Measurements from ENCODE around the gene ABLIM3. TPM values are rescaled to one million over a fixed set of nuclear protein-coding genes. Genes with fewer than 3 reads are reported as not detected.
A peak's percentile ranks its signal among the peaks of the same experiment; 100 is the strongest.

The ABLIM3 gene
- total RNA-seq, 1 donor from 2014 or later = 3.7 TPM

GRCh38 chr5:149301049-149301743 lies 159.9 kb downstream of the ABLIM3 start:
- FAIRE-seq (no peak), DNase-seq (ENCODE audit: low read depth) (no peak)
- Histone ChIP-seq H3K4me3 (ENCODE audit: low read depth, low read length) (no peak overlapping the region), H3K36me3 (ENCODE audit: control insufficient read depth, insufficient read depth, low read length) (peaks cover 4% of the 10 kb centered on the region), H3K27me3 (ENCODE audit: control insufficient read depth, insufficient read depth, low read length) (no peaks in the 10 kb centered on the region)
- TF ChIP-seq CTCF (IDR thresholded peaks at IDR 0.05; ENCODE audit: insufficient read depth, low read length, severe bottlenecking) = no peak

DNA sequence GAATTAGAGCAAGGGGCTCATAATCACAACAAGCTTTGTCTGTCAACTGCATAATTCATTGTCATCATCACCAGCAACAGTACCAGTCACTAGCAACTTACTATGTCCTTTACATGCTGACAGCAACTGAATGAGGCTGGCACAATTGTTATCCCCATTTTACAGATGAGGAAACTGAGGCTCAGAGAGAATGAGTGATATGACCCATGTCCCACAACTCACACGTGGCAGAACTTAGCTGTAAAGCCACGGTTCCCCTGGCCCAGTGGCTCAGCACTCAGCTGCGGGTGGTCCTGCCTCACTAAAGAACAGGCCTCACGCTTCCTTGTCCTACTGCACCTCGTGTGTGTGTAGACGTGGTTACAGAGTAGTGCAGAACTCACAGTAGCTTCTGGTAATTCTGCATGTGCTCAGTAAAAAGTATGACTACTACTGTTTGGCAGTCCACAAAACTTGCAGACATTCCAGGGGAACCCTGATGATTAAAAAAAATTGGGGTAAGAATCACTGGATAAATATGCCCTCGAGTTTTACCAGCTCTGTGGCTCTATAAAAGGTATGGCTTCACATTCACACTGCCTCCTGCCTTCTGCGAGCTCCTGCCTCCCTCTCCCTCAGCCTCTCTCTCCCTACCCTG lies 160.6 kb downstream of the ABLIM3 start:
- Histone ChIP-seq H3K27me3 (ENCODE audit: control insufficient read depth, insufficient read depth, low read length) (no peaks in the 10 kb centered on the region), H3K36me3 (ENCODE audit: control insufficient read depth, insufficient read depth, low read length) (peaks cover 4% of the 10 kb centered on the region), H3K4me3 (ENCODE audit: low read depth, low read length) (no peak overlapping the region)
- DNase-seq (ENCODE audit: low read depth) (no peak), FAIRE-seq (peak; percentile 28)
- TF ChIP-seq CTCF (IDR thresholded peaks at IDR 0.05; ENCODE audit: insufficient read depth, low read length, severe bottlenecking) = no peak

DNA sequence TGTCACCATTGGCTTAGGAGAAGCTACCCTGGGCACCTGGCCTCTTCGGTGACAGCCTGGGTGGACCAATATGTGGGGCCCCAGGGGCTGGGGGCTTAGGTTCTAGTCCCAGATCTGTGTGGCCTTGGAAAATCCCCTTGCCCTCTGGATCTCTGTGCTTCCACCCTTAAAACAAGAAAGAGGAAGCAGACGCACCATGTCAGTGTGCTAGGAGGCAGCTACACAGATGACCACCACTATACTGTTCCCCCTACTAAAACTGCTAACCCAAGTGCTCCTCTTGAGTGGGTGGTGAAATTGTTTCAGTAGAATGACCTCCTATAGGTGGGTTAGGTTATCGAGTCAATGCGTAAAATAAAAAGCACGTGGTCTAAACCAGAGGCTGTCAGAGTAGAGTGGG lies 161.3 kb downstream of the ABLIM3 start:
- Histone ChIP-seq H3K36me3 (ENCODE audit: control insufficient read depth, insufficient read depth, low read length) (peaks cover 4% of the 10 kb centered on the region), H3K27me3 (ENCODE audit: control insufficient read depth, insufficient read depth, low read length) (no peaks in the 10 kb centered on the region), H3K4me3 (ENCODE audit: low read depth, low read length) (no peak overlapping the region)
- FAIRE-seq (no peak), DNase-seq (ENCODE audit: low read depth) (no peak)
- TF ChIP-seq CTCF (IDR thresholded peaks at IDR 0.05; ENCODE audit: insufficient read depth, low read length, severe bottlenecking) = no peak

GRCh38 chr5:149303210-149303609 lies 161.9 kb downstream of the ABLIM3 start:
- Histone ChIP-seq H3K27me3 (ENCODE audit: control insufficient read depth, insufficient read depth, low read length) (no peaks in the 10 kb centered on the region), H3K4me3 (ENCODE audit: low read depth, low read length) (no peak overlapping the region), H3K36me3 (ENCODE audit: control insufficient read depth, insufficient read depth, low read length) (peaks cover 4% of the 10 kb centered on the region)
- TF ChIP-seq CTCF (IDR thresholded peaks at IDR 0.05; ENCODE audit: insufficient read depth, low read length, severe bottlenecking) = no peak
- no peak for FAIRE-seq
- no peak for DNase-seq (ENCODE audit: low read depth)

DNA sequence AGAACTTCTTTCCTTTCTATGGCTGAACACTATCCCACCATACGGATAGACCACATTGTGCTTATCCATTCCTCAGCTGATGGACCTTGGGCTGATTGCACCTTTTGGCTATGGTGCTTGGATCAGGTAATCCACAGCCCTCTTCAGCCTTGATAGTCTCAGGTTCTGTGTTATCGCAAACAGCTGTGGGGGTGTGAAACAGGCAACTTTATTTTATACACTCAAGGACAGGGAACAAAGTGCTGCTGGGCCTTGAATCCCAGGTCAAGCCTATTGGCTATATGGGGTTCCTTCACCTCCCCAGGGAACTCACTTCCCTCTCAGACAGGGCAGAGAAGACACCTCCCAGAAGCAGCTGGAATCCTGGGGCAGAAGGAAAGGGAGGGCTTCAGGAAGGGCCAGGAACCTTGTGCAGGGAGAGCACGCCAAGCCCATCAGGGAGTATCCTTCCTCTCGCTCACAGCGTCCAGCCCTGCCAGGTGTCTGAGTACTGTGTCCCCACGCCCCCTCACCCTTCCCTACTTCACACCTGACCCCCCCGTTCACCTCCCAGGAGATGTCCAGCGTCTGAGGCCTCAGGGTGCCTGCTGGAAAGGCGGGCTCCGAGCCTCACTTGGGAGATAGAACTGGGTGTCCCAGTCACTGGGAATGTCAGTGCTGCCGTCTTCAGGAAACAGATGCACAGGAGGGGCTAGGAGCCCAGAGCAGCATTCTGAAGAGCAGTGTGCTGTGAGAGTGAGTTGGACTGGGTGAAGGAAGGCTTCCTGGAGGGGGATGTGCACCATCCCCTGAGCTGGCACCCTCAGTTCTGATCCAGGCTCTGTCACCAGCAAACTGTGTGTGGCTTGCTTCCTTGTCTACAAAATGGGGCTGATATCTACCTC lies 163.1 kb downstream of the ABLIM3 start:
- Histone ChIP-seq H3K27me3 (ENCODE audit: control insufficient read depth, insufficient read depth, low read length) (no peaks in the 10 kb centered on the region), H3K4me3 (ENCODE audit: low read depth, low read length) (no peak overlapping the region), H3K36me3 (ENCODE audit: control insufficient read depth, insufficient read depth, low read length) (peaks cover 3% of the 10 kb centered on the region)
- TF ChIP-seq CTCF (IDR thresholded peaks at IDR 0.05; ENCODE audit: insufficient read depth, low read length, severe bottlenecking) = no peak
- FAIRE-seq (peak; percentile 96), DNase-seq (ENCODE audit: low read depth) (no peak)
